K562 (cell line): ENCODE measurements around the gene MEOX1. TPM values are rescaled to one million over a fixed set of nuclear protein-coding genes. Genes with fewer than 3 reads are reported as not detected.

Experiments used
- ATAC-seq: fragments of 200-7000 bp; cut with Tn5 transposase; 3 replicates; pipeline ENCODE4 v1.9.1; 2020; ENCODE audit warnings: moderate library complexity
- BruUV-seq: library from RNA; stranded (reverse); fragments of 400-500 nt; replicated peaks from 2 replicates; lab custom pipeline; 2021; lab: Mats Ljungman, UMichigan
- CTCF ChIA-PET: fragments of 300-600 bp; formaldehyde crosslinking; extraction: SDS; loops from one replicate; lab custom pipeline; 2021; ENCODE audit warnings: low intra/inter-chr PET ratio; lab: Yijun Ruan, JAX
- POLR2A ChIA-PET: fragments of 300-600, 350-650 bp; sonication (Branson Sonifier 250); formaldehyde crosslinking; extraction: SDS; loops from one replicate; lab custom pipeline; 2021; ENCODE audit warnings: antibody characterized with exemption, inconsistent platforms; lab: Yijun Ruan, JAX
- DNase-seq, 4 experiments: peaks; one replicate each; pipeline versions ENCODE4 v3.0.0 to v3.0.0-alpha.2; 2011 to 2018; ENCODE audit warnings: low spot score in 3 of 4, mixed read lengths in 3 of 4; ENCODE audit errors: extremely low read depth in 1 of 4
- FAIRE-seq: peaks from 2 replicates; lab custom pipeline; 2011; peaks lifted over from hg19 to GRCh38; lab: Jason Lieb, UNC
- H2AFZ ChIP-seq: 2 replicates; pipeline ENCODE4 v1.6.0; 2011; ENCODE audit warnings: low read depth, low read length, control low read depth, inconsistent platforms
- H3K27ac ChIP-seq: fragments of 200-600 bp; 3 replicates; pipeline ENCODE4 v1.8.0; 2011; ENCODE audit warnings: low read depth, mild to moderate bottlenecking, control low read depth, inconsistent platforms, low read length, moderate library complexity, mixed read lengths; ENCODE audit errors: extremely low read depth
- H3K27me3 ChIP-seq, 2 experiments: fragments of 300-600 bp in 1 of 2; 2 replicates in 1 of 2; 3 replicates in 1 of 2; pipeline versions ENCODE4 v1.6.0 to v1.8.0; 2011; ENCODE audit warnings: inconsistent platforms in 2 of 2, low read length in 2 of 2, mild to moderate bottlenecking in 1 of 2, mixed read lengths in 1 of 2, moderate library complexity in 1 of 2; ENCODE audit not compliant: control insufficient read depth in 2 of 2, insufficient read depth in 2 of 2
- H3K36me3 ChIP-seq: fragments of 300-600 bp; 3 replicates; pipeline ENCODE4 v1.8.0; 2011; ENCODE audit warnings: mild to moderate bottlenecking, low read length, inconsistent platforms; ENCODE audit not compliant: control insufficient read depth, insufficient read depth
- H3K4me1 ChIP-seq, 2 experiments: fragments of 200-600 bp in 1 of 2; replicated peaks in 1 of 2; 2 replicates in 1 of 2; 3 replicates in 1 of 2; pipeline versions ENCODE4 v1.5.1 to v1.8.0; 2011; ENCODE audit warnings: inconsistent platforms in 2 of 2, low read length in 2 of 2, mild to moderate bottlenecking in 1 of 2, mixed read lengths in 1 of 2, moderate library complexity in 1 of 2; ENCODE audit not compliant: control insufficient read depth in 2 of 2, insufficient read depth in 2 of 2
- H3K4me2 ChIP-seq: 2 replicates; pipeline ENCODE4 v1.6.1; 2011; ENCODE audit warnings: low read length, control low read depth, inconsistent platforms, mixed read lengths; ENCODE audit not compliant: insufficient read depth
- H3K4me3 ChIP-seq: fragments of 200-600 bp; sonication (generic), shearing (Covaris generic); 2 replicates; pipeline ENCODE4 v1.5.1; 2016; ENCODE audit warnings: control low read depth, inconsistent platforms
- H3K79me2 ChIP-seq: fragments of 200-600 bp; 3 replicates; pipeline ENCODE4 v1.8.0; 2011; ENCODE audit warnings: low read length, inconsistent platforms; ENCODE audit not compliant: control insufficient read depth, insufficient read depth
- H3K9ac ChIP-seq, 2 experiments: 2 replicates each; pipeline versions ENCODE4 v1.6.0 to v1.6.1; 2011; ENCODE audit warnings: low read depth in 2 of 2, low read length in 2 of 2, control low read depth in 1 of 2, inconsistent platforms in 1 of 2, mild to moderate bottlenecking in 1 of 2, mixed read lengths in 1 of 2; ENCODE audit not compliant: insufficient read depth in 1 of 2
- H3K9me1 ChIP-seq: one replicate; pipeline ENCODE4 v1.6.0; 2011; ENCODE audit warnings: inconsistent platforms, mild to moderate bottlenecking, low read length, moderate library complexity; ENCODE audit not compliant: control insufficient read depth, insufficient read depth
- H3K9me3 ChIP-seq: replicated peaks from 2 replicates; pipeline ENCODE4 v1.5.1; 2011; ENCODE audit warnings: low read depth, low read length, inconsistent platforms; ENCODE audit not compliant: control insufficient read depth, insufficient read depth
- H4K20me1 ChIP-seq: replicated peaks from 2 replicates; pipeline ENCODE4 v1.6.1; 2011; ENCODE audit warnings: low read length, inconsistent platforms, mixed read lengths; ENCODE audit not compliant: control insufficient read depth, insufficient read depth
- BACH1 ChIP-seq: fragments of 200-800 bp; sonication (Bioruptor generic); IDR thresholded peaks from 2 replicates; pipeline ENCODE4 v1.6.1; 2016; ENCODE audit warnings: missing genetic modification characterization, missing compliant biosample characterization
- BRD4 ChIP-seq: fragments of 200-600 bp; sonication (generic); IDR thresholded peaks from 2 replicates; pipeline ENCODE4 v1.6.1; 2017; ENCODE audit warnings: inconsistent platforms
- C11orf30 ChIP-seq: fragments of 450-650 bp; IDR thresholded peaks from 2 replicates; pipeline ENCODE4 v1.6.1; 2016; ENCODE audit warnings: low read depth, mild to moderate bottlenecking
- CBX8 ChIP-seq: fragments of 200-600 bp; sonication (generic); IDR thresholded peaks from 2 replicates; pipeline ENCODE4 v1.6.1; 2012; ENCODE audit warnings: borderline replicate concordance, mixed run types, low read depth, mild to moderate bottlenecking, moderate library complexity, mixed read lengths, low read length, control low read depth, inconsistent platforms; ENCODE audit not compliant: poor library complexity, severe bottlenecking; ENCODE audit errors: extremely low read depth
- E2F3 ChIP-seq: fragments of 250-450 bp; sonication (Bioruptor Pico); IDR thresholded peaks from 2 replicates; pipeline ENCODE4 v1.4.0; 2020; ENCODE audit warnings: mild to moderate bottlenecking
- FOSL1 ChIP-seq: fragments of 200-800 bp; sonication (Bioruptor generic); conservative IDR thresholded peaks from 2 replicates; pipeline ENCODE4 v1.6.1; 2016; ENCODE audit warnings: missing genetic modification characterization, missing compliant biosample characterization
- FOXP1 ChIP-seq: sonication (generic); formaldehyde crosslinking; IDR thresholded peaks from 2 replicates; pipeline ENCODE4 v1.8.0; 2022; ENCODE audit warnings: mild to moderate bottlenecking, missing genetic modification reagents
- MTA3 ChIP-seq: fragments of 450-650 bp; formaldehyde crosslinking; IDR thresholded peaks from 2 replicates; pipeline ENCODE4 v1.6.1; 2017; ENCODE audit warnings: mild to moderate bottlenecking, borderline replicate concordance
- NBN ChIP-seq: fragments of 450-650 bp; IDR thresholded peaks from 2 replicates; pipeline ENCODE4 v1.6.1; 2016; ENCODE audit warnings: low read depth, mild to moderate bottlenecking
- NR2F6 ChIP-seq: fragments of 450-650 bp; formaldehyde crosslinking; IDR thresholded peaks from 2 replicates; pipeline ENCODE4 v1.4.0; 2020; ENCODE audit warnings: mild to moderate bottlenecking
- ZNF354B ChIP-seq: fragments of 250-450 bp; sonication (Bioruptor Pico); IDR thresholded peaks from 2 replicates; pipeline ENCODE4 v1.4.0; 2020
- ZNF551 ChIP-seq: fragments of 250-450 bp; sonication (Bioruptor Pico); IDR thresholded peaks from 2 replicates; pipeline ENCODE4 v1.5.0; 2021; ENCODE audit warnings: mild to moderate bottlenecking, moderate library complexity
- WGBS: fragments of 100-300 bp; shearing (Covaris generic); methylation state at CpG from one replicate; pipeline ENCODE4 v1.1.6; 2016; ENCODE audit warnings: low coverage, mixed read lengths; ENCODE audit not compliant: insufficient coverage; ENCODE audit errors: missing lambda C conversion rate; 5-methylcytosine and 5-hydroxymethylcytosine counted together
- in situ Hi-C: fragments of 300-500 bp; cut with MboI; formaldehyde crosslinking; loops from 4 replicates; pipeline ENCODE4 v1.15.0; 2018; ENCODE audit warnings: inconsistent platforms, mixed read lengths
- intact Hi-C: fragments of 100-400 bp; cut with micrococcal nuclease; formaldehyde crosslinking; loops from 2 replicates; pipeline ENCODE4 v1.14.2; 2022
- polyA plus RNA-seq, 8 experiments: library from polyadenylated mRNA; depleted of rRNA in 4 of 8; stranded (reverse) in 5 of 8; unstranded in 3 of 8; fragments of >200 nt; fragmentation: Nextera tagmentation in 2 of 8; fragmentation: Illumina TruSeq in 1 of 8; extraction: Ambion mirVana in 2 of 8; extraction: Trizol in 1 of 8; gene quantifications; 2 replicates each; pipeline versions ENCODE4 v1.2.1 to v1.2.3, GENCODE V29; 2011 to 2014; ENCODE audit warnings: inconsistent platforms in 1 of 8, missing spikeins in 1 of 8
- total RNA-seq, 7 experiments: library from RNA; depleted of rRNA in 6 of 7; stranded (reverse); fragments of >200 nt in 6 of 7; fragmentation: Illumina TruSeq in 2 of 7; extraction: Trizol in 2 of 7; gene quantifications; 2 replicates each; pipeline versions ENCODE4 v1.2.1 to v1.2.3, GENCODE V29; 2011 to 2021; ENCODE audit warnings: low replicate concordance in 1 of 7
- TF ChIP-seq, protein P1 (sequence below): fragments of 250-450 bp; sonication (Bioruptor Pico); IDR thresholded peaks from 2 replicates; pipeline ENCODE4 v1.6.1; 2021; ENCODE audit warnings: mild to moderate bottlenecking

Gene MEOX1
- total and polyA plus RNA-seq, 9 of the 15 experiments (the other 6 are each of a cell fraction or from before 2014, with no cell fraction given), result not detected

DNA sequence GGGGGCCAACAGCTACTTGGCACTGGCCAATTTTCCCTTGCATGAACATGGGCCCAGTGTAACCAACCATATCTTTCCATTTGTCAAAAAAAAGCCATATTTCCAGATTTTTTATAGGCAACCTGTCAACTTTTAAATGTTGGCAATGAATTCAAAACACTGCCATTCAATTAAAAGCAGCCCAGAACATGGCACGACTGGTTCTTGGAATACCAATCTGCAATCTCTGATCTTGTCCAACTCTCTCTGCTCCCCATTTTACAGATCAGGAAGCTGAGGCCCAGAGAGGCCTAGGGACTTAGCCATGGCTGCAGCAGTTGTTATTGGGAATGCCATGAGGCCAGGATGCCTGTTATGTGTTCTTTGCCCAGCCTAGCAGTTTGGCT is 8.9 kb upstream of the MEOX1 start:
- no peaks in the 10 kb centered on the region for H3K4me1 ChIP-seq
- TF ChIP-seq BRD4, result no peak
- TF ChIP-seq MTA3, result no peak
- TF ChIP-seq FOXP1 (CRISPR knock-in tag), result no peak
- TF ChIP-seq FOSL1 (tag), result no peak
- no peak for TF ChIP-seq NR2F6 (CRISPR knock-in tag)
- TF ChIP-seq ZNF551 (CRISPR knock-in tag), result no peak
- TF ChIP-seq ZNF354B (CRISPR knock-in tag), result no peak
- no peak for TF ChIP-seq BACH1 (tag)
- TF ChIP-seq CBX8, result no peak
- TF ChIP-seq, protein P1, sequence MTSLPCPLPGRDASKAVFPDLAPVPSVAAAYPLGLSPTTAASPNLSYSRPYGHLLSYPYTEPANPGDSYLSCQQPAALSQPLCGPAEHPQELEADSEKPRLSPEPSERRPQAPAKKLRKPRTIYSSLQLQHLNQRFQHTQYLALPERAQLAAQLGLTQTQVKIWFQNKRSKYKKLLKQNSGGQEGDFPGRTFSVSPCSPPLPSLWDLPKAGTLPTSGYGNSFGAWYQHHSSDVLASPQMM, result no peak
- TF ChIP-seq E2F3 (CRISPR knock-in tag), result no peak
- TF ChIP-seq C11orf30, result no peak
- no peak for TF ChIP-seq NBN
- TF ChIP-seq, all 486 proteins: peak for 0
- peaks cover 2% of the 10 kb centered on the region for H3K9me1 ChIP-seq
- no peaks in the 10 kb centered on the region for H3K36me3 ChIP-seq
- no peaks in the 10 kb centered on the region for H4K20me1 ChIP-seq
- FAIRE-seq, result no peak
- intact Hi-C loops (no loop called here), in situ Hi-C loops (loop anchor here (5.0 kb wide), 1 partner anchor 93 kb away; no protein-coding TSS in a partner anchor)
- no peak overlapping the region for H3K4me3 ChIP-seq
- 0% methylated on average over 1 of the region's 1 CpG for WGBS
- H3K9me3 ChIP-seq, result no peaks in the 10 kb centered on the region
- ChIA-PET POLR2A (no interaction called here), CTCF (interaction anchor here (1.2 kb wide), 1 partner anchor 150 kb away, joined by 4 read pairs; no protein-coding TSS in a partner anchor)
- H3K4me2 ChIP-seq, result no peak overlapping the region
- H3K27me3 ChIP-seq, result peaks cover 10 to 51% of the 10 kb centered on the region in 2 experiments; a peak in 4 of 5 replicates
- no peak overlapping the region for H3K9ac ChIP-seq
- no peak overlapping the region for H2AFZ ChIP-seq
- H3K79me2 ChIP-seq, result no peaks in the 10 kb centered on the region
- DNase-seq, result no peak
- no peak overlapping the region for H3K27ac ChIP-seq
- no peak for ATAC-seq
- BruUV-seq, result no TSS peak
